ENCODE measurements around the gene SEPTIN2. TPM values are rescaled to one million over a fixed set of nuclear protein-coding genes. Genes with fewer than 3 reads are reported as not detected.
"Not testable (repeated sequence)": the region's sequence is repeated elsewhere in the genome, so short reads cannot be mapped to it uniquely, and the experiment has no call there.

SEPTIN2 gene
- 100 to 1,000 TPM in 11 of 12 donors, not detected in 1; 231 to 409 (median 348) TPM for polyA plus RNA-seq (ENCODE audit: insufficient read length in 12 of 12)
- long read RNA-seq, donor 1, transcript SEPT2-203 (13 exons, 3,315 nt): major isoform, 25 of 113 reads
- long read RNA-seq, donor 1, transcript SEPT2-238 (4 exons, 740 nt): minor isoform, 24 of 113 reads
- long read RNA-seq, donor 1, partial matches to known transcripts: 56 of 113 reads
- long read RNA-seq, donor 1, other reads (novel, unspliced or antisense): 0 of 113 reads
- long read RNA-seq, donor 2, transcript SEPT2-203 (13 exons, 3,315 nt): major isoform, 63 of 109 reads
- long read RNA-seq, donor 2, transcript SEPT2-238 (4 exons, 740 nt): minor isoform, 5 of 109 reads
- long read RNA-seq, donor 2, partial matches to known transcripts: 17 of 109 reads
- long read RNA-seq, donor 2, other reads (novel, unspliced or antisense): 19 of 109 reads
- long read RNA-seq, donor 3, transcript SEPT2-203 (13 exons, 3,315 nt): major isoform, 16 of 49 reads
- long read RNA-seq, donor 3, partial matches to known transcripts: 26 of 49 reads
- long read RNA-seq, donor 3, other reads (novel, unspliced or antisense): 0 of 49 reads
- long read RNA-seq, donor 4, transcript SEPT2-238 (4 exons, 740 nt): minor isoform, 5 of 34 reads
- long read RNA-seq, donor 4, transcript SEPT2-203 (13 exons, 3,315 nt): major isoform, 15 of 34 reads
- long read RNA-seq, donor 4, partial matches to known transcripts: 8 of 34 reads
- long read RNA-seq, donor 4, other reads (novel, unspliced or antisense): 0 of 34 reads
- long read RNA-seq, donor 5, transcript SEPT2-238 (4 exons, 740 nt): minor isoform, 10 of 156 reads
- long read RNA-seq, donor 5, transcript SEPT2-203 (13 exons, 3,315 nt): major isoform, 61 of 156 reads
- long read RNA-seq, donor 5, transcript SEPT2-208 (12 exons, 3,267 nt): minor isoform, 5 of 156 reads
- long read RNA-seq, donor 5, partial matches to known transcripts: 57 of 156 reads
- long read RNA-seq, donor 5, other reads (novel, unspliced or antisense): 12 of 156 reads
- long read RNA-seq, donor 6, transcript SEPT2-203 (13 exons, 3,315 nt): major isoform, 21 of 43 reads
- long read RNA-seq, donor 6, partial matches to known transcripts: 18 of 43 reads
- long read RNA-seq, donor 6, other reads (novel, unspliced or antisense): 0 of 43 reads
- long read RNA-seq, donor 7, transcript SEPT2-203 (13 exons, 3,315 nt): major isoform, 20 of 34 reads
- long read RNA-seq, donor 7, partial matches to known transcripts: 7 of 34 reads
- long read RNA-seq, donor 7, other reads (novel, unspliced or antisense): 0 of 34 reads
- long read RNA-seq, donor 8, transcript SEPT2-203 (13 exons, 3,315 nt): major isoform, 35 of 132 reads
- long read RNA-seq, donor 8, transcript SEPT2-238 (4 exons, 740 nt): minor isoform, 14 of 132 reads
- long read RNA-seq, donor 8, partial matches to known transcripts: 56 of 132 reads
- long read RNA-seq, donor 8, other reads (novel, unspliced or antisense): 17 of 132 reads
- long read RNA-seq, donor 9, transcript SEPT2-238 (4 exons, 740 nt): minor isoform, 7 of 64 reads
- long read RNA-seq, donor 9, transcript SEPT2-203 (13 exons, 3,315 nt): major isoform, 15 of 64 reads
- long read RNA-seq, donor 9, partial matches to known transcripts: 34 of 64 reads
- long read RNA-seq, donor 9, other reads (novel, unspliced or antisense): 6 of 64 reads
- long read RNA-seq, donor 10, transcript SEPT2-238 (4 exons, 740 nt): minor isoform, 6 of 85 reads
- long read RNA-seq, donor 10, transcript SEPT2-203 (13 exons, 3,315 nt): major isoform, 32 of 85 reads
- long read RNA-seq, donor 10, partial matches to known transcripts: 32 of 85 reads
- long read RNA-seq, donor 10, other reads (novel, unspliced or antisense): 5 of 85 reads
- long read RNA-seq, donor 11, transcript SEPT2-238 (4 exons, 740 nt): minor isoform, 8 of 108 reads
- long read RNA-seq, donor 11, transcript SEPT2-203 (13 exons, 3,315 nt): major isoform, 43 of 108 reads
- long read RNA-seq, donor 11, partial matches to known transcripts: 39 of 108 reads
- long read RNA-seq, donor 11, other reads (novel, unspliced or antisense): 12 of 108 reads

DNA sequence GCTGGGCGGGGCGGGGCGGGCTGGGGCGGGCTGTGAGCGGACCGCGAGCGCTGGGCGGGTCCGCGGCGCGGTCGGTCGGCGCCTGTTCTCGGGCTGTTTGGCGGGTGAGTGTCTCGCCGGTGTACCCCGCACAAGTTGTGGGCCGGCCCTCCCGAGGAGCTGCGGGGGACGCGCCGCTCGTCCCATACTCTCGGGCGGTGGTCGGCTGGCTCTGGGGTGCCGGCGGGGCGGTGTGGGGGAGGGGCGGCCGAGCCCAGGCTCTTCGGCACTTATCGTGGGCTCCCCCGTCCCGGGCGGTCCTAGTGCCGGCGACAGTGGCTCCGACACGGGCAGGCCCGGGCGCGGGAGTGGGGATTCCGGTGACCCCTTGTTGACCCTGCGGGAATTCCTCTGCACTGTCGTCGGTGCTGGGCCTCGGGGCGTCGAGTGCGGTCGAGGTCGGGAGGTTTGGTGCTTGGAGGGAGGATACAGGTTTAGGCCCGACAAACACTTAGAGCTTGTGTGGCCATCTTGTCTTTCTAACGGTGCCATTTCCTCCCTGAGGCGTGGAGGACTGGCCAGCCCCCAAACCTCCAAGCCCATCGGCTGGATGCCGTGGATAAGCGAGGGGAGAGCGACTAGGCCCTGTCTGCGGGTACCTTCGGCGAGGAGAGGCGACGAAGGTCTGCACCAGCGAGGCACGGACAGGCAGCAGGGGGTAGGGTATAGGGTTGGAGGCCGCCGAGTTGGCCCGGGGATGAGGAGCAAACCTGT, at the start of gene SEPTIN2:
TSS of gene SEPTIN2 (plus strand) at position 47 of the 753 bp plus-strand sequence. CDS start 8,308 bp downstream, outside the sequence.
- DNase-seq: peak; percentile 76

DNA sequence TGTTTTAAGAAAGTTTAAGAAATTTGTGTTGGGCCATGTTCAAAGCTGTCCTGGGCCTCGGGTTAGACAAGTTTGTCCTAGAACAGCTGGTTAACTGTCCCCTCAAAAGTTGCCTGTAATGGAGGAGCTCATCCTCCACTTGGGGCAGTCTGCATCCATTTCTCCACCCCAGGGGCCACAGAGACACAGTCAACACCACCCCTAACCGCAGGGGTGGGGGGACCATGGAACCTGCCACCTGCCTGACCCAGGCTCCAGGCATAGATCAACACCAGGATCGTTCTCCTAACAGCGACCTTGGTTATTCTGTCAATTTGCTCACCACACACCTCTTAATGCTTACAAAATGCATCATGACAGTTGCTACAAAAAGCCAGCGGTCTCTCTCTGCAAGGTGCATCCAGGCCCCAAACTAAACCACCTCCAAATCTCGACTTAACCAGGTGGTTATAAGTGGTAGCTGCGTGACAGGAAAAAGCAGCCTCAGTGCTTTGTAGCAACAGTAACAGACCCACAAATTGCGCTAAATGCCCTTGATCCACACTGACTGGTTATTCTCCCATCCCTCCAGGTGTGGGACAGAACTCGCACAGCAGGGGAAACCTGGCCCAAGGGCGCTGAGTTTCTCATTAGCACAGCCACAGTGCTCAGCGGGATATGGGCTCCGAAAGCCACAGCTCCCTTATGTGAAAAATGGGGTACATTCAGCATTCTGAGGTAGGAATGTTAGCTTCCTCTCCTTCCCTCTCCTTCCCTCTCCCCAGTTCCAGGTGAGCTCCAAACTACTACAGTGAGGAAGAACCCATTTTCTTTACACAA, 48.3 kb upstream of the SEPTIN2 start:
- DNase-seq: no peak

DNA sequence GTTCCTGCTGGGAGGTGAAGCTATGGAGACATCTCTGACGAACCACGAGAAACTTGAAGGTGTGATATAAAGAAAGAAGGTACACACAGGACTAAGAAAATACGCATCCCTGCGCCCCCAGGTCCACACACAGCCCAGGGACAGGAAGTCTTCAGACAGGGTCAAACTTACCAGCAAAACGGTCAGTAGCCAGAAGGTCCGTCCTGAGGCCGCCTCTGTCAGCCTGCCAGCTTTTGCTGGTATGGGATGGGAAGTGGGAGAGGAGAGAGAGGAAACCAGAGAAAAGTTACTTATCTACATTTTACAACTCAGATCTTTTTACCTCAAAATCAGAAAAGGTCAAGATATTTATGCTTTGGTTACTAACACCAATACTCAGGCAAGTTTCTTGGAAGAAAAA, 47.4 kb upstream of the SEPTIN2 start:
- no peak for DNase-seq

DNA sequence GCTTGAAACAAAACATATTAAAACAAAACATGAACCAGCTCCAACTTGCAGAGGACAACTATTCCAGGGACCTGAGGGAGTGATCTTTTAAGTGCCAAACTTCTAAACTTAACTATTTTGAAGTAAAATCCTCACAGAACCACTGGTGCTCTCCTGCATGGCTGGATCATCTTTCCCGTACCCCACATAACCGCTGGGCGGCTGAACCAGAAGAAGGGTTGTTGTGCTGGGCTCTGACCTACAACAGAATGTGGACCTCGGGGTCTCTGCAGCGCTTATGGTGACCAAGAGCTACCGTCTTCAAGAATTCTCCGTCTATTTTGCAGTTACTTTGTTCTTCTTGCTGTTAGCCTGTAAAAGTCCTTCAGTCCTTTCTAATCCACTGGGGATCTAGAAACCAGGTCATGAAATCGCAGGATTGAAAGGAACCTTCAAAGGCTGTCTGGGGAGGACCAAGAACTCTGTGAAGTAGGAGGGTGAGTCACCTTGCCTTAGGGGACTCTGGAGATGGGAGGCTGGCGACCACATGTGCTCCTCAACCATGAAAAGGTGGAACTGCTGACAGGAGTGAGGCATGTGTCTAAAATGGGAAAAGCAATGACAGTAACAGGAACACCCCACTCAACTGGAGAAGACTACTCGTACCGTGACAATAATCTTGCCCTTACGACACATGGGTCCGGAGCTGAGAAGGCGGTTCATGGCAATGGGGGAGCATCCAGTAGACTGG, 46.8 kb upstream of the SEPTIN2 start:
- no peak for DNase-seq

DNA sequence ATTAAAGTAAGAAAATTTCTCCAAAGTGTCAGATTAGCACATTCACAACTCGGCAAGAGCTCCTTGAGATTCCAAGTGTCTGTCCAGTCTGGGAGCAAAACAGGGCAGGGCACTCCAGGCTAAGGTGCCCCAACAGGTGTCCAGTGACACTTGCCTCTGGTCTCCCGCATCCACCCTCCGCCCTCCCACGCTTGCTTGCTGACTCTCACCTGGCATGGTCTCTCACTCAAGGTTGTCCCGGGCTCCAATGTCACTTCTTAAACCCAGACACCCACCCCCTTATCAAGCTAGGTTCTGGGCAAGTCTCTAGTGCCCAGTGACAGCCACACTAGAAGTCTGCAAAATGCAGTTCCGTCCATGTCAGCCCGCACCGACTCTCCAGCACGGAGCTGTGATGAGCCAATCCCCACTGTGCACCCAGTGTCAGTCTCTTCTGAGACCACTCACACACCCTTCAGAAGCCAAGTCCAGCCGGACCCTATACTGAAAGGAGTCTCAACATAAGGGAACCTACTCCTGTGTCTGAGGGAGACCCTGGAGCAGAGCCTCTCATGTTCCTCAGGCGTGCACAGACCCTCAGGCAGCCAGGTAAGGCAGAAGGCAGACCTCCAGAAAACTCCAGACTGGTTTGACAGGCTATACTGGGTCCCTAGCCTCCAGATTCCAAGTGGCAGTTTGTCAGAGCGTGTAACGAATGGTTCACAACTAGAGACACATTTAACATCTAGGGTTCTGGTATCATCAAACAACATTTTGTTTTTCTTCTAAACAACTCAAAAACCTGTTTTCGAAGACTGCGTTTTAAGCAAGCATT, 45.8 kb upstream of the SEPTIN2 start:
- no peak for DNase-seq

DNA sequence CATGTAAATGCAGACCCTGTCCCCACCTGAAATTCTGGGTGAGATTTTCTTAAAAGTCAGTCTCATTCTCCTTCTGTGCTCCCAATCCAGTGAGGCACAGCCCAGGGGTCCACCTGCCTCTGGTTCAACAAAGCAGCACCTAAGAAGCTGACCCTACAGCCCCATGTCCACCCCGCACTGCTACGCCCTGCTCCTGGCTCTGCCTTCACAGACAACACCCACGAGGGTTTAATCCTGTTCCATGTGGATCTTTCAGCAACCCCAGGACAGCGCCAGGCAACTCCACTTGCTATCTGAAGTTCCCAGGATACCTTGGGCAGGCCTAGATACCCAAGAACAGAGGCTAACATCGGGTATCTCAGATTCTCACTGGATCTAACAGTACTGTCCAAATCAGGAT, 45.2 kb upstream of the SEPTIN2 start:
- DNase-seq: no peak

- peak; percentile 81 for DNase-seq
These were observed 43.9 kb upstream of the SEPTIN2 start for GRCh38 chr2:241271706-241272302.

DNA sequence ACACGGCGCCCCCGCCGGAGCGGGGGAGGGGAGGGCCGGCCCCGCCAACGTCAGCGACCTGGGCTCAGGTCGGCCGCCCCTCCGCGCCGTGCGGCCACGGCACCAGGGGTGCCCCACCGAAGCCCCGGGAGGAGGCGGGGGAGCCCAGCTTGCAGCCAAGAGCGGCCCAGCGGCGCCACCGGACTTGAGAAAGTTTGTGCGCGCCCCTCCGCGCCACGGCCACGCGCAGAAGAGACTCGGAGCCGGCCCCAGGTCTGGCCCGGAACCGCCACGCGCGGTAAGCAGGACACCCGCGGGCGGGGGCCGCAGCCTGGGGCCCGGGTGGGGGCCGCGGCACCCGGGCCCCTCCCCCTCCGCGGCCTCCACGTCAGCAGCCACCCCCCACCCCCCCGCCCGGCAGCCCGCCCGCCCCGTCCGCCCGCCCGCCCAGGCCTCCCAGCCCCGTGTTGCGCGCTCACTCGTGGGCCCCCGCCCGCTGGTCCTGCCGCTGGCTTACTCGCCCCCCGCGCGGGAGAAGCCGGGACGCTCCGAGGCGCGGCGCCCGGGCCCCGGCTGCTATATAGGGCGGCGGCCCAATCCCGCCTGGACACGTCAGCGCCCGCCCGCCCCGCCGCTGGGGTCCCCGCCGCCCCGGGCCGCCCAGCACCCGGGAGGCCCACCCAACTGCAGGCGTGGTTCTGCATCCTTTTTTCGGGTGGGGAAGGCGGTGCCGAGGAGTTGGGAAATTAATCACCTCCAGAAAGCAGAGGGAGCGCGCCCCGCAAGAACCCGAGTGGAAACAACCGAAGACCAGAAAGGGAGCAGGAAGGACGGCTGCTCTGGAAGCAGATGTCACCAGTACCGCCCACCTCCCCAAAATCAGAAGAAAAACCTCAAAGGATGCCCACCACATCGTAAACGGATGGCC, 43.2 kb upstream of the SEPTIN2 start:
- DNase-seq: peak; percentile 55

DNA sequence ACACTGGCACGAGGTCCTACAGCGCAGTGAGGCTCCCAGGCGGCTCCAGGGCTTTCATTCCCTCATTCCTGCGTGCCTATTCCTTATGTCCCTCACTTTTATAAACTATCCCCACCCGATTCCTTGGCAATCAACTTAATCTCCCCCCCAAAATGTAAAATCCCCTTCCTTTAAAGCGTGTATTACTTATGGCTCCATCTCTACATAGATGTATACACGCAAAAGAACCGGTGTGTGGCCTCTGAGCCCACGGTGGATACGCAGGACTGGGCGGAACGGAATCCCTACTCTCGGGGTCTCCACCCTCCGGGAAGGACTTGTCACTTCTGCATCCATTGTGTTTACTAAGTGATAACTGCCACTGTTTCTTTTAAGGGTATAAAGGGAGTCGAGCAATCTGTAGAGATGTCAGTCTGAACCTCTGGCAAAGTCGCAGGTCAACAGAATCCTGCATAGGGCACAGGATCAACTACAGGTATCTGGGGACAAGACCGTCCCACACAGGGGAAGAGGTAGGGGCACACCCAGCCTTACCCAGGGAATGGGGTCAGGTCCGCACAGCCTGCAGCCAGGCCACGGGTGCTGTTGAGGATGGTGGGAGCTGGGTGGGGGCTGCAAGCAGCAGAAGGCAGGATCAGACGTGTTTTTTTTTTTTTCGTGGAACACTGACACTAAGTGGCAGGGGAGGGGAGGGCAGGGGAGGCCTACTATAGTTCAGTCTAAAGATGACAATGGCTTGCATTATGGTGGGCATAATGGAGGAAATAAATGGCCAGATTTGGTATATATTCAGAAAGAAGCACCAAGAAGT, 42.3 kb upstream of the SEPTIN2 start:
- DNase-seq: no peak

DNA sequence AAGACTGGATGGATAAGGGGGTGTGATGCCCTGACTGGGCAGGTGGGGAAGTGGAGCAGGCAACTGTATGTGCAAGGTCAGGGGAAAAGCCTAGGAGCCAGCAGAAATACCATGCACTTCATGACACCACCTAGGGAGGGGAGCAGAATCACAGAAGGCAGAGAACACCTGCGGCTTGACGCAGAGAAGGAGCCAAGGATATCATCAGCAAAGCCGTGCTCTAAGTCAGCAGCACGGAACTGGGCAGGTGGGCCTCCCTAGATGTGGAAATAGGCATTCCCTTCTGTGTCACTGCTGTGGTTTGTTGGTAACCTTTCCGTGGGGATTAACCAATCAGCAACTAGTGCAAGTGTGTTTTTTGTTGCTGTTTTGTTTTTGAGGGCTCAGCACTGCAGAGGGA, 41.6 kb upstream of the SEPTIN2 start:
- DNase-seq: no peak

DNA sequence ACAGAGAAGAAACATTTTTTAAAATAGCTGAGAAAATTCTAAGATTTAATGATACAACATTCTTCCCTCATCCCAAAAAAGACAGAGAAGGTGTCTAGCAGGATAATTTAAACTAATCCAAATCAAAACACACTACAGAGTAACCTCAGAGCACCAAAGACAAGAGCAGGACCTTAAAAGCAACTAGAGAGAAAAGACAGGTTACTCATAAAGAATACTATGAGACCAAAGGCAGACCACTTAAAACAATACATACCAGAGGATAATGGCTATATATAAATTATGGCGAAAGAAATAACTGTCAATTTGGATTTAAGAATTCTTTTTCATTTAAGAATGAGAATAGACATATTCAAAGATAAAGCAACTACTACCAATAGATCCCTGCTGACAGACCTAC, 40.2 kb upstream of the SEPTIN2 start:
- DNase-seq: no peak

- DNase-seq: no peak
These were observed 39.8 kb upstream of the SEPTIN2 start for GRCh38 chr2:241275910-241276309.

DNA sequence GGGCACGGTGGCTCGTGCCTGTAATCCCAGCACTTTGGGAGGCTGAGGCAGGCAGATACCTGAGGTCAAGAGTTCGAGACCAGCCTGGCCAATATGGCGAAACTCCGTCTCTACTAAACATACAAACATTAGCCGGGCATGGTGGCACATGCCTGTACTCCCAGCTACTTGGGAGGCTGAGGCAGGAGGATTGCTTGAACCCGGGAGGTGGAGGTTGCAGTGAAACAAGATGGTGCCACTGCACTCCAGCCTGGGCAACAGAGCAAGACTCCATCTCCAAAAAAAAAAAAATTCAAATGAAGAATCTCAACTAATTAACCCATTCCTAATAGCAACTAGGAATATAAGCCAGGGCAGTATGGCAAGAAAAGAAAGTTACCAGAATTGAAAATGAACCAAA, 37.4 kb upstream of the SEPTIN2 start:
- DNase-seq: not testable (repeated sequence)

DNA sequence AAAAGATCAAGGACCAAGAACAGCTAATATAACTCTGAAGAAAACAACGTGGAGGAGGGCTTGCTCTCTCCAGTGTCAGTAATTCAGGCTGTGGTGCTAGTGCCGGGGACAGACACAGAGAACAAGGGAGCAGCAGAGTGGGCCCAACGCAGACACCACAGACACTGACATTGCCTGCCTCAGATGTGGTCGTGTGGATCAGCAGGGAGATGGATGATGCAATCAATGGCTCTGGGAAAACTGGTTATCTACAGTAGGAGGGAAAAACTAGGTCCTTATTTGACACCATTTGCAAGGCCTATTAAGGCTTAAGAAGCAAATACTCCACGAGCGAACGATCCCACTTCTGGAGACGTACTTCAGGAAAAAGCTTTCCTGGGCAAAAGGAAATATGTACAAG, 36.3 kb upstream of the SEPTIN2 start:
- DNase-seq: no peak

Measured in muscle of arm (tissue), 14 donors.